ENCODE measurements around the gene APLNR. TPM values are rescaled to one million over a fixed set of nuclear protein-coding genes. Genes with fewer than 3 reads are reported as not detected.

APLNR gene
- total and polyA plus RNA-seq, 2 experiments from 2014 or later = 0.18 TPM; not detected in 1

DNA sequence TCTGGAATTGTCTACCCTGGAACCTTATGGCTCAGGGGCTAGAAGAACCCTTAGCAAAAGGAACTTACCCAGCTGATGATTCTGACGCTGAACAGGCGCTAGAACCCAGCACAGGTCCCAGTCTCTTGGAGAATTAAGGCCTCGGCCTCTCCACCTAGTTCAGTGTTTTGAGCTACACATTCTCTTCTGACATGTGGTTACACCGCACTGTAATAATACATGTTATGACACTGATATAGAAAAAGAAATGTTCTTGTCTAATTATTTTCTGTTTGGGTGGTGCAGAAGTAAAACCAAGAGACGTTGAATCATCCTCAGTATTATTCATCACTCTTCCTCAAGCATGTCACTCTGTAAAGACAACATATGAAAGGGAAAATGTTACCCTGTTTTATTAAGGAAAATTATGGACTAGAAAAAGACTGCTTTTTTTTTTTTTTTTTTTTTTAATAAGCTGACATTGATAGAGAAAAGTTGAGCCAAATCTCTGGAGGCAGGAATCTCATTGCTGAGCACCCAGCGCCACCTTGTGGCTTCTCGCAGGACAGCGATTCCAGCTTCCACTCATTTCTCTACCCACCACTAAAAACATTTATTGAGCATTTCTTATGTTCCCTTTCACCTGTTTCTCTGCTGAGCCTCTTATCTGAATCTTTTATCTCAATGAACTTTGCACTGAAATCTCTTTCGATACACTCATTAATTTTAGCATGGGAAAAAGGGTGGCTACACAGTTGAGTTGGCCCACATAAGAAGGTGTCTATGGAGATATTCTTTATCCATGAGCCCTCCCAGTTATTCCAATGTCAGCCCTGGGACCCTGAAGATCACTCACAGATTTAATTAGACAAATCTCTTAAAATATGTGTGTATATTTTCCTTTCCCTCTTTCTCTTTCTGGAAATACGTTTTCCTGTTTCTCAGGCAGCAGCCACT is 12.6 kb upstream of the APLNR start:
- Histone ChIP-seq H3K79me2 (ENCODE audit: insufficient read depth) (no peaks in the 10 kb centered on the region), H3K9ac (0 out of 2 replicates have a peak overlapping the region, but pooled peaks have one; percentile 2), H3K4me2 (ENCODE audit: unreplicated experiment) (peak overlapping the region; percentile 75), H3K9me2 (ENCODE audit: insufficient read depth) (no peaks in the 10 kb centered on the region), H3K36me3 (ENCODE audit: low read depth) (no peaks in the 10 kb centered on the region), H3K4me3 (peak overlapping the region; percentile 51), H4K20me1 (ENCODE audit: insufficient read depth) (no peaks in the 10 kb centered on the region), H3K27ac (no peak overlapping the region), H3F3A (ENCODE audit: insufficient read depth) (peaks cover 4% of the 10 kb centered on the region; the same call in 1 of the 2 replicates), H2AFZ (peak overlapping the region; percentile 69), H3K27me3 (replicated peaks; ENCODE audit: insufficient read depth) (no peaks in the 10 kb centered on the region), H3K4me1 (ENCODE audit: insufficient read depth) (peaks cover 10% of the 10 kb centered on the region; the same call in 1 of the 2 replicates), H3K9me3 (ENCODE audit: low read depth) (no peaks in the 10 kb centered on the region)
- DNase-seq = peak; percentile 76
- 12% methylated on average over 10 of the region's 10 CpGs for WGBS, 2 experiments (ENCODE audit: low coverage in 1 of 2, low lambda C conversion rate in 2 of 2, missing lambda C conversion rate in 2 of 2)
- TF ChIP-seq EZH2phosphoT487 (IDR thresholded peaks at IDR 0.05; ENCODE audit: insufficient read depth, low read depth) = no peak
- TF ChIP-seq EZH2 (IDR thresholded peaks at IDR 0.05; ENCODE audit: insufficient read depth, poor library complexity, severe bottlenecking) = no peak
- in situ Hi-C loops (cut with MboI) = loop anchor here (10.0 kb wide), 1 partner anchor 115 kb away; no protein-coding TSS in a partner anchor

DNA sequence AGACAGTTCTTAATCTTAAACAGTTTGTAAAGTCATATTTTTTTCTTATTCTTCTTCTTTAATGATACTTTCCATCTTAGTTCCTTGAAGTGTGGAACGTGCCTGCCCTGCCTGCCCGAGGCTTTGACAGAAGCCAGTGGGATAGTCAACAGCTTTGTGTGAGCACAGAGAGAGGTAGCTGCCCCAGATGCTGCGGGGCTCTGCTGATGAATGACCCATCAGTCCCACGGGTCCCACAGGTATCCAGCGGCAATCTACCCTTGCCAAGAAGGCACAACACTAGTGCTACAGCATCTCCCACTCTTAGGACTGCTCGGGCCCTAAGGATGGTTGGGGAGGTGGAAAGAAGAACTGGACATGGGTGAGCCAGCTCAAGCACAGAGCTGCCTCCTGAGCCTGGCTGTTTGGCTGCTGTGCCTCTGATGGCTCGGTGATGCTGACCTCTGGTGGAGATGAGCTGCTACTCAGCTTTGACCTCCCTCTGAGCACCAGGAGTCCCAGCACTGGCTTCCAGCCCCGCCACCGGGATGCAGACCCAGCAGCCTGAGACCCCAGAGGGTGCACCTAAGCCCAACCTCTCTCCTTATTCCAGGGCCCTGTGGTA is 11.8 kb upstream of the APLNR start:
- Histone ChIP-seq H3K4me1 (ENCODE audit: insufficient read depth) (peaks cover 10% of the 10 kb centered on the region; the same call in 1 of the 2 replicates), H3K79me2 (ENCODE audit: insufficient read depth) (no peaks in the 10 kb centered on the region), H3F3A (ENCODE audit: insufficient read depth) (peaks cover 4% of the 10 kb centered on the region; the same call in 1 of the 2 replicates), H3K27me3 (replicated peaks; ENCODE audit: insufficient read depth) (no peaks in the 10 kb centered on the region), H3K4me3 (peak overlapping the region; percentile 51), H3K27ac (no peak overlapping the region), H3K4me2 (ENCODE audit: unreplicated experiment) (peak overlapping the region; percentile 75), H3K9ac (0 out of 2 replicates have a peak overlapping the region, but pooled peaks have one; percentile 2), H4K20me1 (ENCODE audit: insufficient read depth) (no peaks in the 10 kb centered on the region), H2AFZ (peak overlapping the region; percentile 69), H3K9me3 (ENCODE audit: low read depth) (no peaks in the 10 kb centered on the region), H3K9me2 (ENCODE audit: insufficient read depth) (no peaks in the 10 kb centered on the region), H3K36me3 (ENCODE audit: low read depth) (no peaks in the 10 kb centered on the region)
- peak; percentile 89 for DNase-seq
- in situ Hi-C loops (cut with MboI) = loop anchor here (10.0 kb wide), 1 partner anchor 114 kb away; no protein-coding TSS in a partner anchor
- TF ChIP-seq EZH2 (IDR thresholded peaks at IDR 0.05; ENCODE audit: insufficient read depth, poor library complexity, severe bottlenecking) = no peak
- TF ChIP-seq EZH2phosphoT487 (IDR thresholded peaks at IDR 0.05; ENCODE audit: insufficient read depth, low read depth) = no peak
- WGBS, 2 experiments (ENCODE audit: low coverage in 1 of 2, low lambda C conversion rate in 2 of 2, missing lambda C conversion rate in 2 of 2) = 13 to 15% methylated on average over 9 of the region's 9 CpGs

DNA sequence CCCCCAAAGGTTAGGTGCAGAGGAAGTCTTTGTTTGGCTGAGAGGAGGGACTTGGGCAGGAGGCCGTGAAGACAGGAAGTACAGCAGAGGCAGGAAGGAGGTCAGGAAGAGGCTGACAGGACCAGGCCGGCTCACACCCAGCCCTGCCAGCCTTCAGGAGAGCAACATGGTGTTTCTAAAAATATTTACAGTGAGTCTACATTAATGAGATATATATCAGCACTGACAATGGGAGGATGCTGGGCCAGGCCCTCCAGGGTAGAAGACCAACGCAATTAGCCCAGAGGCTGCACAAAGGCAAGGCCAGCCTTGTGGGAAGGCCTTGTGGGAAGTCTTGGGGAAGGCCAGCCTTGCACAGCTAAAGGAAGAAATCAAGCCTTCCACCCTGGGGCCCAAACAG is 7.9 kb upstream of the APLNR start:
- peaks cover 4% of the 10 kb centered on the region; the same call in 1 of the 2 replicates for H3F3A ChIP-seq (ENCODE audit: insufficient read depth)
- no peaks in the 10 kb centered on the region for H4K20me1 ChIP-seq (ENCODE audit: insufficient read depth)
- no peak for TF ChIP-seq EZH2 (IDR thresholded peaks at IDR 0.05; ENCODE audit: insufficient read depth, poor library complexity, severe bottlenecking)
- no peak for TF ChIP-seq EZH2phosphoT487 (IDR thresholded peaks at IDR 0.05; ENCODE audit: insufficient read depth, low read depth)
- DNase-seq = no peak
- H3K4me1 ChIP-seq (ENCODE audit: insufficient read depth) = peaks cover 5% of the 10 kb centered on the region; the same call in 1 of the 2 replicates
- no peak overlapping the region for H2AFZ ChIP-seq
- in situ Hi-C loops (cut with MboI) = loop anchor here (5.0 to 10.0 kb wide), 2 partner anchors 110 to 403 kb away; no protein-coding TSS in a partner anchor
- H3K27me3 ChIP-seq (replicated peaks; ENCODE audit: insufficient read depth) = no peaks in the 10 kb centered on the region
- no peak overlapping the region for H3K4me2 ChIP-seq (ENCODE audit: unreplicated experiment)
- WGBS, 2 experiments (ENCODE audit: low coverage in 1 of 2, low lambda C conversion rate in 2 of 2, missing lambda C conversion rate in 2 of 2) = 90% methylated on average over 3 of the region's 3 CpGs
- H3K4me3 ChIP-seq = no peak overlapping the region
- no peaks in the 10 kb centered on the region for H3K36me3 ChIP-seq (ENCODE audit: low read depth)
- H3K9me3 ChIP-seq (ENCODE audit: low read depth) = no peaks in the 10 kb centered on the region
- no peak overlapping the region for H3K27ac ChIP-seq
- H3K9me2 ChIP-seq (ENCODE audit: insufficient read depth) = no peaks in the 10 kb centered on the region
- no peak overlapping the region for H3K9ac ChIP-seq
- no peaks in the 10 kb centered on the region for H3K79me2 ChIP-seq (ENCODE audit: insufficient read depth)

DNA sequence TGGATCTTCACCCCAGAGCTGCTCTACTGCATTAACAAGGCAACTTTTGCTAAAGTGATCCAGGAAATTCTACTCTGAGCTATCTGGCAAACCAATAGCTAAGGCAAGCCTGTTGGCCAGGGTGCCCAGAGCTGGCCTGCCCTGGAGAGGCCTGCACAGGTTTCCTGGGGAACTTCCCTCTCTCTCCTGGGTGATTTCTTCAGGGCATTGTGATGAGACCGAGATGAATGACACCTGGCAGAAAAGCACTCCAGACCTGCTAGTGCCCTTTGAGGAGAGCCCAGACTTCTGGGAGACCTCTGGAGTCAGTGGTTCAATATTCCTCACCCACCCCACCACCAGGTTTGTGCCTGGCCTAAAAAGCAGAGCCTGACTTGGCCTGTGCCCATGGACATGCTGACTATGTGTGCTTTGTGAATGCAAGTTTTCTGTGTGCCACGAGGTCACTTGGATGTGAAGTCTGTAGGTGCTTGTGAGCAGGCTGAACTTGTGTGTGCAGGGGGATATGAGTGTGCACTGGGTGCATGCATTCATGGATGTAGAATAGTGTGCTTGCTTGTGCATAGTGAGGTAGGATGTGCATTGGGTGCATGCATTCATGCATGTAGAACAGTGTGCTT is 4.4 kb upstream of the APLNR start:
- Histone ChIP-seq H3K4me1 (ENCODE audit: insufficient read depth) (no peaks in the 10 kb centered on the region), H3K27me3 (replicated peaks; ENCODE audit: insufficient read depth) (no peaks in the 10 kb centered on the region), H3K9me2 (ENCODE audit: insufficient read depth) (no peaks in the 10 kb centered on the region), H3K9me3 (ENCODE audit: low read depth) (no peaks in the 10 kb centered on the region), H3K36me3 (ENCODE audit: low read depth) (no peaks in the 10 kb centered on the region), H3K4me2 (ENCODE audit: unreplicated experiment) (no peak overlapping the region), H3K9ac (no peak overlapping the region), H3K27ac (no peak overlapping the region), H3F3A (ENCODE audit: insufficient read depth) (no peaks in the 10 kb centered on the region), H3K79me2 (ENCODE audit: insufficient read depth) (no peaks in the 10 kb centered on the region), H4K20me1 (ENCODE audit: insufficient read depth) (no peaks in the 10 kb centered on the region), H3K4me3 (no peak overlapping the region), H2AFZ (no peak overlapping the region)
- WGBS, 2 experiments (ENCODE audit: low coverage in 1 of 2, low lambda C conversion rate in 2 of 2, missing lambda C conversion rate in 2 of 2) = 23 to 30% methylated on average over 2 of the region's 2 CpGs
- in situ Hi-C loops (cut with MboI) = loop anchor here (5.0 to 10.0 kb wide), 2 partner anchors 107 to 399 kb away; no protein-coding TSS in a partner anchor
- no peak for TF ChIP-seq EZH2 (IDR thresholded peaks at IDR 0.05; ENCODE audit: insufficient read depth, poor library complexity, severe bottlenecking)
- TF ChIP-seq EZH2phosphoT487 (IDR thresholded peaks at IDR 0.05; ENCODE audit: insufficient read depth, low read depth) = no peak
- DNase-seq = no peak
